Germinal center (tissue), 1 donor: ENCODE results near the gene CDH7.

Source experiments
- DNase-seq: peaks from one replicate; pipeline ENCODE4 v3.0.0; 2012; ENCODE audit warnings: mixed read lengths, low spot score

CDH7 gene

DNA sequence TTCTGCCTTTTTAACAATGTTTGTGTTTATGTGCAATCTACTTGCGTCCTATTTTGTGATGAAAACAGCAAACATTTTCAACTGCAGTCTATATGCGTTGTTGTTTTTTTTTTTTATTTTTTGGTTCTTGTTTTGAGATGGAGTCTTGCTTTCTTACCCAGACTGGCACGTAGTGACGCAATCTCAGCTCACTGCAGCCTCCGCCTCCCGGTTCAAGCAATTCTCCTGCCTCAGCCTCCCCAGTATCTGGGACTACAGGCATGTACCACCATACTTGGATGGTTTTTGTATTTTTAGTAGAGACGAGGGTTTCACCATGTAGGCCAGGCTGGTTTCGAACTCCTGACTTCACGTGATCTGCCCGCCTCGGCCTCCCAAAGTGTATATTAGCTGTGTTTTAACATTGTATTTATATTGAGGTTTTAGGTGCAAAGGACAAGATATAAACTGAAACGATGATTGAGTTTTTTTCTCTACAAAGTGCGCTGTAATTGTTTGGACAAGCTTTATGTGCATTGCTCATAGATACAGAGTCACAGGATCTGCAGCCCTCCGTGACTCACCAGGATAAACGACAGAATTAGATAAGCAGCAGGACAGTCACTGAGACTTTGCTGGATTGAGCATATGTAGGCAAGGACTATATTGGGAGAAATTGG is 17.4 kb downstream of the CDH7 start:
- no peak for DNase-seq

DNA sequence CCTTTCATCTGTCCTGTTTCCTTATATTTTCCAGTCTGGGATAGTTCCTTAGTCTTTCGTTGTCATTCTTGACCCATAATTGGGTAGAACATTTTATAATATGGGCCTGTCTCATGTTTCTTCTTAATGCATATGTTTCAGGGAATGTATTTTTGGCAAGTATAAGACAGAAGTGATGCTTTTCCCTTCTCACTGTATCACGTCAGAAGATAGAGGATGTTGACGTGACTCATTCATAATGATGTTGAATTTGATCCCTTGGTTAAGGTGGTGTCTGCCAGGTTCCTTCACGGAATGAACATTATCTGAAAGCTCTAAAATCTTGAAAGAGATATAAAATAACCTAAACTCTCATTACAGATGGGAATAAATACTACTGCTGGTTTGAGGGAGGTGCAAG is 18.8 kb downstream of the CDH7 start:
- no peak for DNase-seq

DNA sequence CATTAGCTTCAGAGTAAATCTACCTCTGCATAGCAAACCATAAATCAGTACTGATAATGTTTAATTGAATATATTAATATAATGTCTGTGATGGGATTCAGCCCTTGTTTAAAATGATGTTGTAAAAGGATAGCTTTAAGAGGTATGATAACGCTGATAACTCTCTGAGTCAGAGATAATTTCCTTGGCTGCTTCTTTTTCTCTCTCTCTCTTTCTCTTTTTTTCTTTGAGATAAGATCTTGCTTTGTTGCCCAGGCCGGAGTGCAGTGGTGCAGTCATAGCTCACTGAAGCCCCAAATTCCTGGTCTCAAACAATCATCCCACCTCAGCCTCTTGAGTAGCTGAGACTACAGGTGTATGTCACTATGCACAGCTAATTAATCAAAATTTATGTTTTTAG is 35.7 kb downstream of the CDH7 start:
- DNase-seq, result no peak

DNA sequence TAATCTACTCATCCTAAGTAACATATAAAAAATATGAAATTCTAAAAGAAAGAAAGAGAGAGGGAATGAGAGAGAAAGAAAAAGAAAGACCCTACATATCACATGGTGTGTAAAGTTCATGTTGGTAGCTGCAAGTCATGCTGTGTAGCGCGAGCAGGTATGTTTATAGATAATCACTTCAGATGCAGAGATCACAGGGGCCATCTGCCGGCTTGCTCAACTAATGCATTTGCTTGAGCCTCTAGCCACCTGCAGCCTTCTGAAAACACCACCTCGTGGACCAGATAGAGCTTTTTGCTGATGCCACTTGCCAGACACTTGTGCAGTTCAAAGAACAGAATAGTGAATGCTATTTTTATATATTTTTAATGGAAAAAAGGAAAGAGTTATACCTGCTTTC is 37.6 kb downstream of the CDH7 start:
- DNase-seq, result no peak

DNA sequence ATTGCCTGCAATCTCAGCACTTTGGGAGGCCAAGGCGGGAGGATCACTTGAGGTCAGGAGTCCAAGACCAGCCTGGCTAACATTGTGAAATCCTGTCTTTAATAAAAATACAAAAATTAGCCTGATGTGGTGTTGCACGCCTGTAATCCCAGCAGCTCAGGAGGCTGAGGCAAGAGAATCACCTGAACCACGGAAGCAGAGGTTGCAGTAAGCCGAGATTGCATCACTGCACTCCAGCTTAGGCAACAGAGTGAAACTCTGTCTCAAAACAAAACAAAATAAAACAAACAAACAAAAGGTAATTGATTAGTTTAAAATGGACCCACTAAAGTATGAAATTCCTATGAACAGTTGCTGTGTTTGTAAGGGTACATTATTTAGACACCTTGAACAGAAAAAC is 39.8 kb downstream of the CDH7 start:
- no peak for DNase-seq

DNA sequence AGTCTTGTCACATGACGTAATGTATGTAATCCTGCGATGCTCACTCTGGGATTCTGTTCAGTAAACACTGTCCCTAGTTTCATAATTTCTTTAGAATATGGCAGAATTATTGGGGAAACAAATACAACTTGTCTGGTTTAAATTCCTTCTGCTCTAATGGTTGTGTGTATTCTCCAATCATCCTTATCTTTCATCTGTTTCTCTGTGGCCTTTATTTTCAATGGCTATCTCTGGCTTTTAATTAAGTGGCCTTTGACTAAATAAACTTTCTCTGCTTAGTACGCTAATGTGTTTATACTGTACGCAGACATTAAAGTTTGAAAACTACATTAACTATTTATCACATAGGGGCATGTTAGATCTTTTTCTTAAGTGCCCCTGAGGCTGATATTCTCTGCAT is 40.9 kb downstream of the CDH7 start:
- DNase-seq, result no peak

DNA sequence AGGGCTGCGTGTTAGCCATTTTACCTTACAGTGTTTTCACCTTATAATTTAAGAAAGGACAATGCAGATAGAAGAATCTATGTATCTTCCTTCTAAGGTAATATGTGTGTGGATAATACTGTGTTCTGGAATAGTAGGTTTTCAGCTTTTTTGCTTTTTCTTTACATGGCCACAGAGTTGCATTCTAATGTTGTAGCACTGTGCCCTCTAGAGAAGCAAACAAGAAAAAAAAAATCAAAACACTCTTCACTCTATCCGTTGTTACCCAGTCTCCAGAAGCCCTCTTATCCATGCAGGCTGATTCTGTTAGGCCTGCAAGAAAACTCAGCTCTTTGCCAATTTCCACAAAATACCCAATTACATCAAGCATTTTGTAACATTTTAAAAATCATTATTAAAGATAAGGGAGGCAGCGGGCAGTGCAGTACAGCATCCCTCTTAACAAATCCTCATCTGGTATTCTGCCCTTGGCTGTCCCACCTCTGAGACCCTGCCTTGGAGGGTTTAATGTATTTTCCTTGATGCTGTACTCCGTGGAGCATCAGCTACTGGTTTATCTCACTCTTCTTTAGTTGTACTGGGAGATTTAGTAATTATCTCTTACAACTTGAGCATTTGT is 41.8 kb downstream of the CDH7 start:
- DNase-seq, result no peak

DNA sequence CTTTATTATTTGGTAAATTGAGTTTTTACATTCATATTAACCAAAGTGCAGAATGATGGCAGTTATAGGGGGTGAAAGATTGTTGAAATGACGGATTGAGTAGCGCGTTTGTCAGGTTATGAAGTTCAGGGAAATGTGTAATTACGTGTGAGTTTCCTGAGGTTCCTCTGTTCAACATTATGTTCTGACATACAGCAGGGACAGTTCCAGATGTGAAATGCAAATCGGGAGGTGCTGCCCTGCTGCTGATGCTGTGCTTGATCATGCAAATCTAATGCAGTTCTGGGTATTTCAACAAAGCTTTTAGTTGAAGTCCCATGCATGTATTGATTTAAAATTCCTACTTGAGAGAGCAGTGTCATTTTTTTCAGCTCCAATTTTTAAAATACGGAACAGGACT is 57.9 kb downstream of the CDH7 start:
- DNase-seq, result no peak

DNA sequence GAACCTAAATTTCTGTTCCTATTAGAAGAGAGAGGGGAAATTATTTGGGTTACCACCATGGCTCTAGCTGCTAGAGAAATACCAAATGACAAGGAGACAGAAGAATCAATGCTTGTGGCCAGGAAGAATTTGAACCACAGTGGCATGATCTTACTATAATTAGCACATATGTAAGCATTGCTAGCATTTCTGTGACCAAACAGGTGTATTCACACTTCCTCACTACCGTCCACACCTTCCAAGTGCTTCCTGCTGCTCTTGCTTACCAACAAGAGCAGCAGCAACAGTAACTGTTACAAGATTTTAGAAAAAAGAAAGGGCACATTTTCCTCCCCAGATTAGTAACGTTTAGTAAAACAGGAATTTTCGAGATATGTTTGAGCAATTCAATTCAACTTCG is 60.5 kb downstream of the CDH7 start:
- DNase-seq, result no peak

DNA sequence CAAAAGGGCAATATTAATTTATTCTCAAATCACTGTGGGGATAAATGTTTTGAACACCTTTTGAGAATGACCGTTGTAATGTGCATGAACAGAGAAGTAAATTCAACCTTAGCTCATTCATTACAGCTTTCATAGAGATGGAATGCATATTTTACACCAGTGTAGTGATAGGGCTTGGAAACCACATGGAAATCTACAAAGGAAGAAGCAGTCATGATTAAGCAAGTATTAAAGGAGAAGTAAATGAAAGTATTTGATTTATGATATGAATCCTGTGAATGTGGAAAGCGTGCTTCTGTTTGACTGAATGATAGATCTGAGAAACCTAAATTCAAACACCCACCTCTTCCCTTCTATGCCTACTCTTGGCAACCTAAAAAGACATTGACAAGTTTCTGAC is 64.7 kb downstream of the CDH7 start:
- no peak for DNase-seq

DNA sequence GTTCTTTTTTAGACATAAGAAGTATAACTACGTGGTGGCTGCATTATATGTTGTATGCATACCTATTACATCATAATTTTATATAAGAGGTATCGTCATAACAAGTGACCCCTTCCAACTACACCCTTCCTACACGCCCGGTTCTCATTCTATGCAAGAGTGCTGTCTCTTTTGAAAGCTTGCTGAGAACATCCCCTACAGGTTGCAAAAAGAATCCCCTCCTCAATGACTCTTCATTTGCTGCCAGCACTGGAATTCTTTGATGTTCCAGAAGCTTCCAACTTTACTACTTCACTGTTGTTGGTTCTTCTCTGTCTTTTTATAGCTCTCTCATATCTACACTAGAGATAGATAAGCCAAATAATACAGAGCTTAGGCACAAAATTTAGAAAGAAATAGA is 66.4 kb downstream of the CDH7 start:
- no peak for DNase-seq

DNA sequence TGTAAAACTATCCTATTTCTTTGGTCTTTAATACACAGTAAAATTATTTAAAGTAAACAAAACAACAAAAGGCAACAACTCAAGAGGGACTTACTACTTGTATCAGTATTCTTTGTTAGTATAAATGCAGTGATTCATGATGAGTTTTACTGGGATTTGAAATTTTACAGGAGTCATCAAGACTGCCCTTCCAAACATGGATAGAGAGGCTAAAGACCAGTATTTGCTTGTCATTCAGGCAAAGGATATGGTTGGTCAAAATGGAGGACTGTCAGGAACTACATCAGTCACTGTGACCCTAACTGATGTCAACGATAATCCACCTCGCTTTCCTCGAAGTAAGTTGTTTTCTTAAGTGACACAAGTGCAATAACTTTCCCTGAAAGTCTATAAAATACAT is 71.1 kb downstream of the CDH7 start:
- DNase-seq, result no peak

DNA sequence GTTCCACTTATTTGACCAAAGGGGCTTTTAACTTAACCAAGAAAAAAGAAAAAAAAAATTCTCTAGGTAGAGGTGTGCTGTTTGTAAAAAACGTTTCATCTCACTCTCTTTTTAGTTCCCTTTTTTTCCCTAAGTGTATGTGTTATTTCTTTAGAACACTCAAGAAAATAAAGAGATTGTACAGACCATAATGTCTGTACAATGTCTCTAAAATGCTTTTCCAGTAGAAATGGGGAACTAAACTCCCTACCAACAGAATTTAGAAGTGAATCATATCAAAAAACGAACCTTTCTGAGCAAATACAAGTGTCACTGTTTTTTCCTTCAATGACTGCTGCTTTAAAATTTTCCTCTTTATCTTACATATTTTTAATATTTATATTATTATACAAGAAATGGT is 72.0 kb downstream of the CDH7 start:
- no peak for DNase-seq

DNA sequence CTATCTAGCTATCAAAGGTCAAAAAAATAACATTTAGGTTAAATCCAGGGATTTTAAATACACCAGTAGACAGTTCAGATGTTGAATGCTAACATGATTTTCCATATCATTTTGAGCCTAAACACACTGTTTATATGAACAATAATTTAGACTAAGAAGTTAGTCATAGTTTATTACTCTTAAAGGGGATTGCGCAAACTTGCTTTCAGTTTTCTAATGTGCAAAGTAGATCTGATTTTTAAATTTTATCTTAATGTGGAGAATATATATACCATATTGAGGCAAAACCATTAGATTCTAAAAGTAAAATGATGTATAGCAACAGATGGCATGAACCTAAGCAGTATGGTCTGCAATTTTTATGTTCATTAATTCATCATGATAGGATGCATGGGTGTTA is 76.6 kb downstream of the CDH7 start:
- DNase-seq, result no peak

DNA sequence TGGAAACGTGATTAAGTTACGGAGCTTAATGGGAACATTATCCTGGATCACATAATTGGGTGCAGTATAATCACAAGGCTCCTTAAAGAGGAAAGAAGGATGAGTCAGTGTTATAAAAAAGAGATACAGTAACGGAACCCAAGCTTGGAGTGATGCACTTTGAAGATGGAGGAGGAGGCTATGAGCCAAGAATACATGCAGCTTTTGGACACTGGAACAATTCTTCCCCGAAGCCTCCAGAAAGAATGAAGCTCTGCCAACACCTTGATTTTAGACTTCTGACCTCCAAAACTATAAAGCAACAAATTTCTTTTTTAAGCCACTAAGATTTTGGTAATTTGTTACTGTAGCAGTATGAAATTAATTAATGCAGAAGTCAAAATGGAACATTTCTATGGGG is 85.1 kb downstream of the CDH7 start:
- no peak for DNase-seq

DNA sequence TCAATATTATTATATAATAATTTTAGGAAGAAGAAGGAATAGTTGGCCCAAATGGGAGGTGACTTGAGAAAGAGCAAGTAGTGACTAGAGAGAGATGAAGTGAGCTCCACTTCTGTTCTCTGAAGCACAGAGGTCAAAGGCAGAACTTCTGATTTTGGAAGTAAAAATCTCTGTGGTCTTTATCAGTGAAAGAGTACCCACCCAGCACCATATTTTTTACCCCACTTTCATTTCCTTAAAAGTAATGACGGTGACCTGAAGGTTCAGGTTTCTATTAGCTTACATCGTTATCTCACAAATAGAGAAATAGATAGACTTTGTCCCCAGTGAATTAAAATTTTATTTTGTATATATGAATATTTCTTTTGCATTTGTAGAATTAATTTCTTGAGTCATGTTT is 95.3 kb downstream of the CDH7 start:
- DNase-seq, result no peak

DNA sequence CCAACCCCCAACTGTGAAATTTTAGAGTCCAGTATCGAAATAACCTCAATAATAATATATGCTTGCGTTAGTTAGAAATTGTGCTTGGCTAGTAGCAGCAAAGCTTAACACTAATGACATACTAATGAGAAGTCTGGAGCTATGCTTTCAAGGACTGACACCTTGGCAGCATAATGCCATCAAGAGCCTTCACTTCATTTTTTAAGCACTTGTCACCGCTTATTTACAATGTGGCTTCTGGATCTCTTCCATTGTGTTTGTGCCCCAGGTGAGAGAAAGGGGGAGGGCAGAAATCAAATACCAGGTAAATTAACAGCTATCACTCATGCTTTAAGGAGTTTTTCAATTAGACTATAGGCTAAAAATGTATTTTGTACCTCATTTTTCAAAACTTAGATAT is 101.5 kb downstream of the CDH7 start:
- no peak for DNase-seq

DNA sequence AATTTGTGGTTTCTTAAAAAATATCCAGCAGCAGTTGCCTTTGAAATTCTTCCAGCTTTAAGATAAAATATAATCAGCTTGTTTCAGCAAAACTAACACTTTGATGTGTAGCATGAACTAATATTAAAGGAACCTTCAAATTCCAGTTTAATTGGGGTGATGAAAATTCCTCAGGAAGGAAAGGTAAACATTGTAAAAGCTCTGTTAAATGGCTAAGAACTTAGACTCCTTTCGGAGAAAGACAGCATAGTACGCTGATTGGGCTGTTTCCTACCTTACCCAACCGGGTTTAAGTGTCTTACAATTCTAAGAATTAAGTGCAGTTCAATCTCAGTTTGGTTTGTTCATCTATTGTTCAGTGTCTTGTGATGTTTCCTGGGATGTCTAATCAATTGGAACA is 108.3 kb downstream of the CDH7 start:
- DNase-seq, result no peak

DNA sequence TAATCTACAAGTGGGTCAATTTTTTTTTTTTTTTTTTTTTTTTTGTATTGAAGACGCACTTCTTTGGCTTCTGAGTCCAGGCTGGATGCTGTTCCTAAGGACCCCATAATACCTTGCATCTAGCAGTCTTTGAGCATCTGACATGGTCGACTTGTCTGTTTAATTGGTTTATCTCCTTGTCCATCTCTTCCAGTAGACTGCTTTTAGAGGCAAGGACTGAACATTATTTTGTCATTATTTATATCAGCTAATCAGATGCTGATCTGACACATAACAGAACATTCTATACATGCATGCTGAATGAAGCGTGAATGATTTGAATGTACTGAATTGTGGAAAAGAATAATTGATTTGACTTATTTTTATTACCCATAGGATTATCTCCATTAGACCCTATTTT is 118.7 kb downstream of the CDH7 start:
- DNase-seq, result no peak

DNA sequence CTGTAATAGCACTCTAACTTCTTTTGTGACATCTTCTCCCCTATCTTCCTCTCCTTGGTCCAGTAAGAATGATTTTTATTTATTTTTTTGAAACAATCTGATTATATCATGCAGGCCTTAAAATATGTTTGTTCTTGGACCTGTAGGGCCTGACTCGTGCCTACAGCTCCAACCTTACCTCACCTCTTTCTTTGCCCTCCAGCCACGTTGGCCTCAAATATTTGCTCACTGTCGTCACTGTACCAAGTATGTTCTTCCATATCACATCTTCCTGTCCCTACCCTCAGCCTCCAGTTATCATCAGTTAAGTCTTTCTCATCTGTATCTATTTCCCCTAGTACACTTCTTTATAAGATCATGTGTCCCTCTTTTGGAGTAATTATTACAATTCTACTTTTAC is 125.5 kb downstream of the CDH7 start:
- DNase-seq, result no peak

DNA sequence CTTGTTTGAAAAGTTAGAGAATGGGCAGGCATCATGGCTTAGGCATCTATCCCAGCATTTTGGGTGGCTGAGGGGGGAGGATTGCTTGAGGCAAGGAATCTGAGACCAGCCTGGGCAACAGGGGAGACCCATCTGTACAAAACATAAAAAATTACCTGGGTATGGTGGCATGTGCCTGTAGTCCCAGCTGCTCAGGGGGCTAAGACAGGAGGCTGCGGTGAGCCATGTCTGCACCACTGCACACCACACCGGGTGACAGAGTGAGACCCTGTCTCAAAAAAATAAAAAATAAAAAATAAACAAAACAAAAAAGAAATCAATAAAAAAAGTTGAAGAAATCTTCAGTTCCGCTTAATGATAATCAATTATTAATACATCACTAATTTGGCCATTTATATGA is 146.5 kb downstream of the CDH7 start:
- no peak for DNase-seq

DNA sequence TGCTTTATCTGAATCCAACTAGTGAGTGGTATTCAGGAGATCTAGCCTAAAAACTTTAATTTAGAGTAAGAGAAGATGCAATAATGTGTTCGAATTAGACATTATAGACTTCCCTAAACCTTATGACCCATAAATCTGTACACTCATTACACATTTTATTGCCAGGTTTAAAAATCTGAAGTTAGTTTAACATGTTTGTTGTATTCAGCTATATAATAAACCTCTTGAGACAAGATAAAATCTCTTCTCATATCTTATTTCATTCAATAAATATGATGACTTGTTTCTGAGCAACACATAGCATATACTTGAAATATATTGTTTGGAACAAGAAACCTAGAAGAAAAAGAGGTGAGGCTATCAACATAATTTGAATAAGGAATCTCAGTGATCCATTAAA is 150.7 kb downstream of the CDH7 start:
- no peak for DNase-seq

DNA sequence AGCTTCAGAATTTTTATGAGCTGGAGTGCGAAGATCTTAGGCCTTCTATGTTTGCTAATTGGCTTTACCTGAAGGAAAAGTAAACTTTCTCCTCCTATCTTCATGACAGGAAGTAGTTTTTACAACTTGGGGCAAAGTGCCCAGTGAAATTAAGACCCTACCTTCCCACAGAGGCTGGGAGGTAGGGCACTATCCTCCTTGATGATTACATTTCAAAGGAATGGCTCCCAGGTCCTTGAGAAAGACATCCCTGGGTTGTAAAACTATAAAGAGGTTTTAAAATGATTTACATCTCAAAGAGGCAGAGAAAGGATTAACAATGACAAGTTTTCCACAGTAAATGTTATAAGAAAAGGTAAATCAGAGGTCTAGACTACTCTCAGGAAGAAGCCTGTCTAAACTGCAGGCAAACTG is 155.8 kb downstream of the CDH7 start:
- no peak for DNase-seq

DNA sequence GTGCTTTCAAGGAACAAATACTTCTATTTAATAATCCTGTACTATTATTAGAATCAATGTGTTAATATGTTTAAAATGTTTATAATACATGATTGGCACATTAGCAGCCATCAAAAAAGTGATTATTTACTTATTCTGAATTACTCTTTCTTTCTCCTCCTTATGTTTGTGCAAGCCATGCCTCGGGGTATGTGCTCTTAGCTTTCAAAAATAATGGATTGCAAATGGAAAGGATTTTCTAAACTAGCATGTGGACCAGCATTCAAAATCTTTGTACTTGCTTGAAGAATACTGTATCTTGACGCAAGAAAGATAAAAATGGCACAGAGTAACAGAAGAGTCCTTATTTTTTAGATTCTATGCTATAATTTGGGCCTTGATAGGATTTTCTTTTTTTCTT is 156.5 kb downstream of the CDH7 start:
- no peak for DNase-seq

DNA sequence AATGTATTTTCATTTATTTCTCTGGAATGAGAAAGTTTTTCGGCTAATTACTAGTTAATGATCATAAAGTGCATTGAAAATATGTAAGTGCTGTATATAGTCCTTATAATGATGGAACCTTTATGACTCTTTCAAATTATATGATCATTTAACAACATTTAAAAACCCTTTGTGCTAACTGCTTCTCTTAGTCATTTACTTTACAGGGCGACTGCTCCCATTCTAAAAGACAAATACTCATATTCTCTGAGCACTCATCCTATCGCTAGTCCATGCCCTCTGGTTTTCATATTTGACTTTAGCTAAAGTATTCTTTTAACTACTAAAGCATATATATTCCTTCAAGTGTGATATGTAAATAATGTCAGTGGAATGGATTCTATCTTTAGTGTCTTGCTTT is 168.2 kb downstream of the CDH7 start:
- DNase-seq, result no peak
